ENCODE data around the gene PIM3. TPM values are rescaled to one million over a fixed set of nuclear protein-coding genes. Genes with fewer than 3 reads are reported as not detected.
A peak's percentile ranks its signal among the peaks of the same experiment; 100 is the strongest.

Gene PIM3
- total RNA-seq, 2 donors from 2014 or later, result 54.0 to 112 TPM

- Histone ChIP-seq H3K27me3 (replicated peaks; ENCODE audit: insufficient read depth) (no peaks in the 10 kb centered on the region), H3K4me1 (ENCODE audit: control insufficient read depth in 1 of 2, low read depth in 2 of 2) (peaks cover 33 to 59% of the 10 kb centered on the region in 2 donors), H3K36me3 (no peaks in the 10 kb centered on the region), H3K27ac (peak overlapping the region; percentile 85 to 94), H3K9me3 (no peaks in the 10 kb centered on the region), H3K4me3 (peak overlapping the region; percentile 75)
- no peak for DNase-seq (ENCODE audit: low spot score)
- ATAC-seq (ENCODE audit: insufficient number of reproducible peaks, low FRiP score, low read depth), result no peak
- TF ChIP-seq CTCF (IDR thresholded peaks at IDR 0.05), result no peak
These were observed 27.1 kb upstream of the PIM3 start for GRCh38 chr22:49933236-49934159.

- Histone ChIP-seq H3K36me3 (no peaks in the 10 kb centered on the region), H3K4me1 (ENCODE audit: control insufficient read depth in 1 of 2, low read depth in 2 of 2) (peaks cover 33 to 59% of the 10 kb centered on the region in 2 donors), H3K9me3 (no peaks in the 10 kb centered on the region), H3K27ac (peak overlapping the region; percentile 85 to 94), H3K4me3 (peak overlapping the region; percentile 75), H3K27me3 (replicated peaks; ENCODE audit: insufficient read depth) (no peaks in the 10 kb centered on the region)
- ATAC-seq (ENCODE audit: insufficient number of reproducible peaks, low FRiP score, low read depth) (no peak), DNase-seq (ENCODE audit: low spot score) (no peak)
- TF ChIP-seq CTCF (IDR thresholded peaks at IDR 0.05), result no peak
These were observed 26.2 kb upstream of the PIM3 start for GRCh38 chr22:49934160-49934890.

- Histone ChIP-seq H3K36me3 (no peaks in the 10 kb centered on the region), H3K27ac (peak overlapping the region; percentile 85 to 94), H3K4me3 (peak overlapping the region; percentile 75), H3K9me3 (no peaks in the 10 kb centered on the region), H3K4me1 (ENCODE audit: control insufficient read depth in 1 of 2, low read depth in 2 of 2) (peaks cover 33 to 54% of the 10 kb centered on the region in 2 donors), H3K27me3 (replicated peaks; ENCODE audit: insufficient read depth) (no peaks in the 10 kb centered on the region)
- no peak for TF ChIP-seq CTCF (IDR thresholded peaks at IDR 0.05)
- DNase-seq (ENCODE audit: low spot score) (no peak), ATAC-seq (ENCODE audit: insufficient number of reproducible peaks, low FRiP score, low read depth) (no peak)
These were observed 25.5 kb upstream of the PIM3 start for GRCh38 chr22:49934891-49935557.

GRCh38 chr22:49935561-49935960 is 25.0 kb upstream of the PIM3 start:
- H3K4me1 ChIP-seq (ENCODE audit: control insufficient read depth in 1 of 2, low read depth in 2 of 2), result peaks cover 33 to 52% of the 10 kb centered on the region in 2 donors

More at GRCh38 chr22:49935561-49935960, 25.0 kb upstream of the PIM3 start:
- Histone ChIP-seq H3K36me3 (no peaks in the 10 kb centered on the region), H3K27ac (peak overlapping the region in 1 of 2 donors; percentile 74), H3K9me3 (no peaks in the 10 kb centered on the region), H3K27me3 (replicated peaks; ENCODE audit: insufficient read depth) (no peaks in the 10 kb centered on the region), H3K4me3 (peak overlapping the region; percentile 75)
- DNase-seq (ENCODE audit: low spot score) (no peak), ATAC-seq (ENCODE audit: insufficient number of reproducible peaks, low FRiP score, low read depth) (no peak)
- TF ChIP-seq CTCF (IDR thresholded peaks at IDR 0.05), result no peak
